ENCODE measurements around the gene PTAR1.
"Not testable (repeated sequence)": the region's sequence is repeated elsewhere in the genome, so short reads cannot be mapped to it uniquely, and the experiment has no call there.

PTAR1 gene, protein sequence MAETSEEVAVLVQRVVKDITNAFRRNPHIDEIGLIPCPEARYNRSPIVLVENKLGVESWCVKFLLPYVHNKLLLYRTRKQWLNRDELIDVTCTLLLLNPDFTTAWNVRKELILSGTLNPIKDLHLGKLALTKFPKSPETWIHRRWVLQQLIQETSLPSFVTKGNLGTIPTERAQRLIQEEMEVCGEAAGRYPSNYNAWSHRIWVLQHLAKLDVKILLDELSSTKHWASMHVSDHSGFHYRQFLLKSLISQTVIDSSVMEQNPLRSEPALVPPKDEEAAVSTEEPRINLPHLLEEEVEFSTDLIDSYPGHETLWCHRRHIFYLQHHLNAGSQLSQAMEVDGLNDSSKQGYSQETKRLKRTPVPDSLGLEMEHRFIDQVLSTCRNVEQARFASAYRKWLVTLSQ

DNA sequence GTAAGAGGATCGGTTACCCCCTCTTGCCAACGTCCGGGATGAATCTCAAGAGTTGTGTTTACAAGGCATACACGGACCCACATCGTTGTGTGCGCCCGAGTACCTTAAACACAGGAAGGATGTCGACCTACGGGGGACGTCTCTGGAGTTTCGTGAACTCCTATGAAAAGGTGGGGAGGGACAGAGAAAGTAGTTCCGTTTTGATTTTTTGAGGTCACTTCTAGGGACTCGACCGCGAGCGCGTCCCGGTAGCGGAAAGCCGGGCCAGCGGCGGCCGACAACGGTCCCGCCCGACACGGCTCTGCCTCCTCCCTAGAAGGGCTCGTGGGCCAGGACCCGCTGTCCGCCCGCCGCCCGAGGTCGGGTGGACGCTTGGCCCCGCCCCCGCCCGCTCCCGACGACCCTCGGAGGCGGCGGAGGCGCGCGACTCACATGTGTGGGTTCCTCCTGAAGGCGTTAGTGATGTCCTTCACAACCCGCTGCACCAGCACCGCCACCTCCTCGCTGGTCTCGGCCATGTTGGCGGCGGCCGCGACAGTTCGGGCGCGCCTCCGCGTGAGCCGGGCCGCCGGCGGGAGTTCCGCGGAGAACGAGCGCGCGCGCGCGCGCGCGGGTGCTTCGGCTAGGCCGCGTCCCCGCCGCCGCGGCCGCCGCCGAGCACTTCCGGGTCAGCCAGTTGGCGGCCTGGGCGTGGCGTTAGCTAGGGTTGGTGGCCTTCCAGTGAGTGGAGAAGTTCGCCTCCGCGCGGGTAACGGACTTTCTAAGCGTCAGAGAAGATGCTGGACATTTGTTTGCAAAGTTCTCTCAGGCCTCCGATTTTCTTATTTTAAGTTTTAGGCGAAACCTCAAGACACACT lies at the start of gene PTAR1:
Gene PTAR1, minus strand, starts transcription at position 591 of the 857 bp plus-strand sequence. Its CDS starts 73 bp downstream, at position 518.
- H3K9ac ChIP-seq (ENCODE audit: low read depth in 1 of 2, low read length in 2 of 2), result peak within 1 kb of the TSS; percentile 83 to 86
- H3K4me3 ChIP-seq (ENCODE audit: low read depth in 1 of 2, low read length in 2 of 2), result peak within 1 kb of the TSS; percentile 84 to 94
- H3K4me1 ChIP-seq (ENCODE audit: control insufficient read depth in 1 of 2, insufficient read depth in 2 of 2, low read length in 2 of 2), result peaks cover 4 to 8% of the 10 kb centered on the region in 2 donors
- no peaks in the 10 kb centered on the region for H3K9me3 ChIP-seq (ENCODE audit: control insufficient read depth in 1 of 2, low read length in 2 of 2)
- H3K27ac ChIP-seq (ENCODE audit: low read depth, low read length), result peak within 1 kb of the TSS; percentile 92
- H3K36me3 ChIP-seq (ENCODE audit: control insufficient read depth in 1 of 2, insufficient read depth in 2 of 2, low read length in 2 of 2), result no peaks in the 10 kb centered on the region
- no peaks in the 10 kb centered on the region for H3K27me3 ChIP-seq (ENCODE audit: control insufficient read depth in 1 of 2, insufficient read depth in 2 of 2, low read length in 2 of 2)

DNA sequence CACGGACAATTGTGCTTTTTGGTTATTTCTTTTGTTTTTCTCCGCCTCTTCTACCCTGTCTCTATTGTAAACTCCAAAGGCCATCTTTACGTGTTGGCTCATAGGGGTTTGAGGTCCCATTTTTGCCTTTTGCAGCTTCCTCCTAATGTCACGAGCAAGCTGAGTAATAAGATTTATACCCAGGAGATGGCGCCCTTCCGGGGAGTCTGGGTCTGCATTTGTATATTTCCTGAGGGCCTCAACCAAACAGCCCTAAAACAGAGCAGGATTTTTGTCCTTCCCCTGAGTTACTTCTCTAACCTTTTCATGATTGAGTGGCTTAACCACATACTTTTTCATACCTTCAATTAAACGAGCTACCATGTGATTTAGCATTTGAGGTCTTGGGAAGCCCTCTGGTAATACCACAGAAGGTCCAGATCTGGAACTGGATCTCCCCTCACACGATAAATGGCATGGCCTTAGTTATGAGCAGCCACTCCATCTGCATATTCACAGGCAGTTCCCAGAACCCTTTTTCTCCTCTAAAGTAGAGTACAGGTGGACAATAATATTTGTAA lies 49.6 kb upstream of the PTAR1 start:
- H3K9ac ChIP-seq (ENCODE audit: low read depth in 1 of 2, low read length in 2 of 2), result no peak overlapping the region

DNA sequence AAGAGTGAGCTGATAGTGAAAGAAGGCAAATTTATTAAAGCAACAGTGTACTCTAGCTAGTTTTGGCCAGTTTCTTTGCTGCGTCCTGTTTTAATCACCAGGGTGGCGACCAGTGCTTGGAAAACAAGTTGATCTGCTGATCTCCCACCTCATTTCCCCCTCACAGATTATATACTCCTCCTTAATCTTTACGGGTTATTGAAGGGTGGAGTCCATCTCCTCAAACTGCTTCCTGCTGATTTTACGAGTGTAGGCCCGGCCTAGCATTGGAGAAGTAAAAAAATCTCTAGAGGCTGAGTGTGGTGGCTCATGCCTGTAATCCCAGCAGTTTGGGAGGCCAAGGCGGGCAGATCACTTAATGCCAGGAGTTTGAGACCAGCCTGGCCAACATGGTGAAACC lies 46.8 kb upstream of the PTAR1 start:
- no peak overlapping the region for H3K27ac ChIP-seq (ENCODE audit: low read depth, low read length)
- no peak overlapping the region for H3K4me3 ChIP-seq (ENCODE audit: low read depth in 1 of 2, low read length in 2 of 2)
- no peaks in the 10 kb centered on the region for H3K4me1 ChIP-seq (ENCODE audit: control insufficient read depth in 1 of 2, insufficient read depth in 2 of 2, low read length in 2 of 2)
- no peaks in the 10 kb centered on the region for H3K36me3 ChIP-seq (ENCODE audit: control insufficient read depth in 1 of 2, insufficient read depth in 2 of 2, low read length in 2 of 2)
- no peaks in the 10 kb centered on the region for H3K27me3 ChIP-seq (ENCODE audit: control insufficient read depth in 1 of 2, insufficient read depth in 2 of 2, low read length in 2 of 2)
- no peak overlapping the region for H3K9ac ChIP-seq (ENCODE audit: low read depth in 1 of 2, low read length in 2 of 2)
- H3K9me3 ChIP-seq (ENCODE audit: control insufficient read depth in 1 of 2, low read length in 2 of 2), result no peaks in the 10 kb centered on the region

More for the DNA sequence above, 49.6 kb upstream of the PTAR1 start:
- Histone ChIP-seq H3K4me1 (ENCODE audit: control insufficient read depth in 1 of 2, insufficient read depth in 2 of 2, low read length in 2 of 2) (no peaks in the 10 kb centered on the region), H3K9me3 (ENCODE audit: control insufficient read depth in 1 of 2, low read length in 2 of 2) (no peaks in the 10 kb centered on the region), H3K4me3 (ENCODE audit: low read depth in 1 of 2, low read length in 2 of 2) (no peak overlapping the region), H3K27ac (ENCODE audit: low read depth, low read length) (no peak overlapping the region), H3K36me3 (ENCODE audit: control insufficient read depth in 1 of 2, insufficient read depth in 2 of 2, low read length in 2 of 2) (no peaks in the 10 kb centered on the region), H3K27me3 (ENCODE audit: control insufficient read depth in 1 of 2, insufficient read depth in 2 of 2, low read length in 2 of 2) (no peaks in the 10 kb centered on the region)

DNA sequence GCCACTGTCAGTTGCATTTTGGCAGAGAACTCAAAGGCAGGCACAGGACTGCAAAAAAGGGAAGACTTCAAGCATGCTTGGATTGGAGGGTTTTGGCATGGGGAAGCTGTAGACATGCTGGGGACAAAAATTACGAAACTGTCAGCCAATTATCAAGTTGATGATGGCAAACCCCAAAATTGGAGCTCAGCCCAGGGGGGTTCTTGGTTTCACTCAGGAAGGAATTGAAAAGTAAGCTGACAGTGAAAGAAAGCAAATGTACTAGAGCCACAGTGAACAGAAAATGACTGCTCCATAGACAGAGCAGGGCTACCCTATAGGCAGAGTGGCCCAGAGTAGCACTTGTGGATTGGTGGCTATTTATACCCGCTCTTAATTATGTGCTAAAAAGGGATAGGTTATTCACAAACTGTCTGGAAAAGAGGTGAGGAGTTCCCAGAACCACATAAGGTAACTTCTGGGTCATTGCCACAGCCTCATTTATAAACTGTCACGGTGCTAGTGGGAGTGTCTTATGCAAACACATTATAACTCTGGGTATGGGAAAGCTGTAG lies 46.2 kb upstream of the PTAR1 start:
- Histone ChIP-seq H3K36me3 (ENCODE audit: control insufficient read depth in 1 of 2, insufficient read depth in 2 of 2, low read length in 2 of 2) (no peaks in the 10 kb centered on the region), H3K27ac (ENCODE audit: low read depth, low read length) (no peak overlapping the region), H3K9ac (ENCODE audit: low read depth in 1 of 2, low read length in 2 of 2) (no peak overlapping the region), H3K27me3 (ENCODE audit: control insufficient read depth in 1 of 2, insufficient read depth in 2 of 2, low read length in 2 of 2) (no peaks in the 10 kb centered on the region), H3K4me1 (ENCODE audit: control insufficient read depth in 1 of 2, insufficient read depth in 2 of 2, low read length in 2 of 2) (no peaks in the 10 kb centered on the region), H3K4me3 (ENCODE audit: low read depth in 1 of 2, low read length in 2 of 2) (no peak overlapping the region), H3K9me3 (ENCODE audit: control insufficient read depth in 1 of 2, low read length in 2 of 2) (no peaks in the 10 kb centered on the region)

DNA sequence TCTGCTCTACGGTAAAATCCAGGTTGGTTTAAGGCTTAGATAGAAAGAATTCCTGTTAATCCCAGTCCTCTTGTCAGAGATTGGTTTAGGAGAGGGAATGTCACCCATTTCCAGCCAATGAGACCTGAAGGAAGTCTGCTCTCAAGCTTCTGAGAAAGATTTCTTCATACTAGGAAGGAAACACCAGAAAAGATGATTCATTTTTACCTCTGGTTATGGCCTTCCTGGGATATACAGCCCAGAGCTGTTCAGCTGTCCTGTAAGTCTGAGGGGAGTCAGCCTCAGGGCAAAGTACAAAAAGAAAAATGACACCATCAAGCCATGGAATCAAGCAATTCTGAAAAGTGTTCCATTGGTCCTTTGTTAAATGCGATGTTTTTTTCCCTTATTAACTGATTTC lies 42.2 kb upstream of the PTAR1 start:
- no peaks in the 10 kb centered on the region for H3K9me3 ChIP-seq (ENCODE audit: control insufficient read depth in 1 of 2, low read length in 2 of 2)

DNA sequence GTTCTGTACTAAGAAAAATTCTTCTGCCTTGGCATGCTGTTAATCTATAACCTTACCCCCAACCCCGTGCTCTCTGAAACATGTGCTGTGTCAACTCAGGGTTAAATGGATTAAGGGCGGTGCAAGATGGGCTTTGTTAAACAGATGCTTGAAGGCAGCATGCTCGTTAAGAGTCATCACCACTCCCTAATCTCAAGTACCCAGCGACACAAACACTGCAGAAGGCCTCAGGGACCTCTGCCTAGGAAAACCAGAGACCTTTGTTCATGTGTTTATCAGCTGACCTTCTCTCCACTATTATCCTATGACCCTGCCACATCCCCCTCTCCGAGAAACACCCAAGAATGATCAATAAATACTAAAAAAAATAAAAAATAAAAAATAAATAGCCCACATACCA lies 40.2 kb upstream of the PTAR1 start:
- not testable (repeated sequence) for H3K36me3 ChIP-seq (ENCODE audit: control insufficient read depth in 1 of 2, insufficient read depth in 2 of 2, low read length in 2 of 2); H3K9me3 ChIP-seq (ENCODE audit: control insufficient read depth in 1 of 2, low read length in 2 of 2); H3K9ac ChIP-seq (ENCODE audit: low read depth in 1 of 2, low read length in 2 of 2); H3K4me1 ChIP-seq (ENCODE audit: control insufficient read depth in 1 of 2, insufficient read depth in 2 of 2, low read length in 2 of 2); H3K27ac ChIP-seq (ENCODE audit: low read depth, low read length); H3K4me3 ChIP-seq (ENCODE audit: low read depth in 1 of 2, low read length in 2 of 2); H3K27me3 ChIP-seq (ENCODE audit: control insufficient read depth in 1 of 2, insufficient read depth in 2 of 2, low read length in 2 of 2)

More for the DNA sequence above, 42.2 kb upstream of the PTAR1 start:
- no peak overlapping the region for H3K27ac ChIP-seq (ENCODE audit: low read depth, low read length)
- no peaks in the 10 kb centered on the region for H3K4me1 ChIP-seq (ENCODE audit: control insufficient read depth in 1 of 2, insufficient read depth in 2 of 2, low read length in 2 of 2)
- no peak overlapping the region for H3K9ac ChIP-seq (ENCODE audit: low read depth in 1 of 2, low read length in 2 of 2)
- no peaks in the 10 kb centered on the region for H3K27me3 ChIP-seq (ENCODE audit: control insufficient read depth in 1 of 2, insufficient read depth in 2 of 2, low read length in 2 of 2)
- no peak overlapping the region for H3K4me3 ChIP-seq (ENCODE audit: low read depth in 1 of 2, low read length in 2 of 2)
- H3K36me3 ChIP-seq (ENCODE audit: control insufficient read depth in 1 of 2, insufficient read depth in 2 of 2, low read length in 2 of 2), result no peaks in the 10 kb centered on the region

DNA sequence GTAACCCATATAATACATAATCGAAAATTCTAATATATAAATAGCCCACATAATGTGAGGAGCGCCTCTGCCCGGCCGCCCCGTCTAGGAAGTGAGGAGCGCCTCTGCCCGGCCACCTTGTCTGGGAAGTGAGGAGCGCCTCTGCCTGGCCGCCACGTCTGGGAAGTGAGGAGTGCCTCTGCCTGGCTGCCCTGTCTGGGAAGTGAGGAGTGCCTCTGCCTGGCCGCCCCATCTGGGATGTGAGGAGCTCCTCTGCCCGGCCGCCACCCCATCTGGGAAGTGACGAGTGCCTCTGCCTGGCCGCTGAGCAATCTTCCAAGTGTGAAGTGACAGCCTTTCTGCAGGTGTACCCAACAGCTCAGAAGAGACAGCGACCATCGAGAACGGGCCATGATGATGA lies 39.7 kb upstream of the PTAR1 start:
- not testable (repeated sequence) for H3K9ac ChIP-seq (ENCODE audit: low read depth in 1 of 2, low read length in 2 of 2); H3K4me3 ChIP-seq (ENCODE audit: low read depth in 1 of 2, low read length in 2 of 2); H3K36me3 ChIP-seq (ENCODE audit: control insufficient read depth in 1 of 2, insufficient read depth in 2 of 2, low read length in 2 of 2); H3K27ac ChIP-seq (ENCODE audit: low read depth, low read length); H3K4me1 ChIP-seq (ENCODE audit: control insufficient read depth in 1 of 2, insufficient read depth in 2 of 2, low read length in 2 of 2); H3K27me3 ChIP-seq (ENCODE audit: control insufficient read depth in 1 of 2, insufficient read depth in 2 of 2, low read length in 2 of 2); H3K9me3 ChIP-seq (ENCODE audit: control insufficient read depth in 1 of 2, low read length in 2 of 2)

DNA sequence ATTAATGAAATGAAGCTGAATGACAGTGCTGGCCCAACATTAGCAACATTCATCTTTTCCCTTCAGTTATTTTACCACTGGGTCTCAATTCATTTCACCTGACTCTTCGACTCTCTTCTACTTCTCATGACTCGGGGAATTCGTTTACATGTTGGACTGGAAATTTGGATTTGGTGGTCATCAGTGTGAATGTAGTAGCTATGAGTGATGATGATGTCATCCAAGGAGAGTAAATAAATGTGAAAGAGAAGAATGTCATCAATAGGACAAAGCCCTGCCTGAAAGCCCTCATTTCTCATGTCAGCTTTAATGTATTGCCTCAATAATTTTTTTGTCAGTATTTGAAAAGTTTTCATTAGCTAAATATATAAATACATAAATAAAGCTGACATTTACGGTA lies 38.9 kb upstream of the PTAR1 start:
- no peaks in the 10 kb centered on the region for H3K9me3 ChIP-seq (ENCODE audit: control insufficient read depth in 1 of 2, low read length in 2 of 2)
- H3K27ac ChIP-seq (ENCODE audit: low read depth, low read length), result no peak overlapping the region
- H3K4me1 ChIP-seq (ENCODE audit: control insufficient read depth in 1 of 2, insufficient read depth in 2 of 2, low read length in 2 of 2), result no peaks in the 10 kb centered on the region
- H3K9ac ChIP-seq (ENCODE audit: low read depth in 1 of 2, low read length in 2 of 2), result no peak overlapping the region
- H3K36me3 ChIP-seq (ENCODE audit: control insufficient read depth in 1 of 2, insufficient read depth in 2 of 2, low read length in 2 of 2), result no peaks in the 10 kb centered on the region
- no peaks in the 10 kb centered on the region for H3K27me3 ChIP-seq (ENCODE audit: control insufficient read depth in 1 of 2, insufficient read depth in 2 of 2, low read length in 2 of 2)
- H3K4me3 ChIP-seq (ENCODE audit: low read depth in 1 of 2, low read length in 2 of 2), result no peak overlapping the region

DNA sequence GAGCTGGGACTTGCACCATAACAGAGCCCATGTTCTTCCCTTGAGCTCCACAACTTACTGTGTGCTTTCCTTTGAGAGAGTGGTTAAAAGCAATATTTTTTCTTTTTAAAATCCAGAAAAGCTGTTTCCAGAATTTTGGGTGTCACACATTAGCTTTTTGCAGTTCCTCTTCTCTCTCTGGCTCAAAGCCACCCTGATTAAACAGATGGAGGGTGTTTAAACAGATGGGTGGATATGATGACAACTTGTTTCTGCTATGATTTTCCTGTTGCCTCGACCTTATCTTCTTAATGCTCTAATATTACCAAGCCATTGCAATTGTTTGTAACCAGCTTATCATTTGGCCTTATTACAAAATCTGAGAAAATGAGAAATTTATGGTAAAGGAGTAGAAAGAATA lies 37.9 kb upstream of the PTAR1 start:
- H3K4me1 ChIP-seq (ENCODE audit: control insufficient read depth in 1 of 2, insufficient read depth in 2 of 2, low read length in 2 of 2), result no peaks in the 10 kb centered on the region
- no peak overlapping the region for H3K9ac ChIP-seq (ENCODE audit: low read depth in 1 of 2, low read length in 2 of 2)
- H3K9me3 ChIP-seq (ENCODE audit: control insufficient read depth in 1 of 2, low read length in 2 of 2), result no peaks in the 10 kb centered on the region
- no peak overlapping the region for H3K27ac ChIP-seq (ENCODE audit: low read depth, low read length)
- no peak overlapping the region for H3K4me3 ChIP-seq (ENCODE audit: low read depth in 1 of 2, low read length in 2 of 2)
- no peaks in the 10 kb centered on the region for H3K36me3 ChIP-seq (ENCODE audit: control insufficient read depth in 1 of 2, insufficient read depth in 2 of 2, low read length in 2 of 2)
- H3K27me3 ChIP-seq (ENCODE audit: control insufficient read depth in 1 of 2, insufficient read depth in 2 of 2, low read length in 2 of 2), result no peaks in the 10 kb centered on the region

DNA sequence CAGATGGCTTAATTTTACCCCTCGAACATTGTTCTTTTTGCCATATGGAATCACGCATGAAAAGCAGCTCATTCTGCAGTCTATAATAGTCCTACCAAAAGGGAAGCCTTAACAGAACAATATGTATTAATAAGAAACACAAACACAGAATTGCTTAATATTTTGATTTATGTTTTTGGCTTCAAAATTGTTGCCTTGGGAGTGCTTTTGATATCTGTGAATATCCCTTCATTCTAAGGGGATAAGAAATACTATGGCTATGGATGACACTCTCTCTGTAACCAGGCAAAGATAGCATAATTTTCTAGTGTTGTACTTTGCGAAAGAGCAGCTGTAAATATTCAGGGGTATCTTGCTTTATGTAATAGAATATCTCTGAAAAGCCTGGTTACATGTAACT lies 34.5 kb upstream of the PTAR1 start:
- Histone ChIP-seq H3K4me3 (ENCODE audit: low read depth in 1 of 2, low read length in 2 of 2) (no peak overlapping the region), H3K4me1 (ENCODE audit: control insufficient read depth in 1 of 2, insufficient read depth in 2 of 2, low read length in 2 of 2) (no peaks in the 10 kb centered on the region), H3K9me3 (ENCODE audit: control insufficient read depth in 1 of 2, low read length in 2 of 2) (no peaks in the 10 kb centered on the region), H3K27ac (ENCODE audit: low read depth, low read length) (no peak overlapping the region), H3K9ac (ENCODE audit: low read depth in 1 of 2, low read length in 2 of 2) (no peak overlapping the region), H3K27me3 (ENCODE audit: control insufficient read depth in 1 of 2, insufficient read depth in 2 of 2, low read length in 2 of 2) (no peaks in the 10 kb centered on the region), H3K36me3 (ENCODE audit: control insufficient read depth in 1 of 2, insufficient read depth in 2 of 2, low read length in 2 of 2) (no peaks in the 10 kb centered on the region)
